ENCODE measurements around the gene COL8A2.
A peak's percentile ranks its signal among the peaks of the same experiment; 100 is the strongest.

COL8A2 gene

GRCh38 chr1:36126005-36126716 lies 1.1 kb upstream of the COL8A2 start (continued):
- TF ChIP-seq ZNF768 (tag by site-specific recombination; IDR thresholded peaks at IDR 0.05) (no peak), ZBTB21 (tag by site-specific recombination; IDR thresholded peaks at IDR 0.05) (0 out of 2 replicates have a peak, but pooled peaks have one; percentile 12), KLF8 (tag by site-specific recombination; IDR thresholded peaks at IDR 0.05) (peak; percentile 47; the same call in 1 of the 2 replicates), ZSCAN23 (tag by site-specific recombination; IDR thresholded peaks at IDR 0.05) (no peak), ZBTB8A (tag by site-specific recombination; IDR thresholded peaks at IDR 0.05) (no peak), ZNF645 (tag by site-specific recombination; IDR thresholded peaks at IDR 0.05) (no peak), BCL11A (tag by site-specific recombination; IDR thresholded peaks at IDR 0.05; ENCODE audit: low read depth) (no peak), MZF1 (tag by site-specific recombination; IDR thresholded peaks at IDR 0.05; ENCODE audit: borderline replicate concordance) (no peak), ZNF776 (tag by site-specific recombination; IDR thresholded peaks at IDR 0.05; ENCODE audit: borderline replicate concordance) (no peak), HOXC10 (CRISPR knock-in tag; IDR thresholded peaks at IDR 0.05) (no peak), ZNF211 (tag by site-specific recombination; IDR thresholded peaks at IDR 0.05; ENCODE audit: low read depth) (no peak), ZNF416 (tag by site-specific recombination; IDR thresholded peaks at IDR 0.05) (no peak), ZBTB26 (tag by site-specific recombination; optimal IDR thresholded peaks at IDR 0.05) (peak; percentile 3), AEBP2 (tag by site-specific recombination; IDR thresholded peaks at IDR 0.05; ENCODE audit: borderline replicate concordance) (no peak), ZNF777 (tag by site-specific recombination; IDR thresholded peaks at IDR 0.05; ENCODE audit: borderline replicate concordance) (no peak), ZNF16 (tag by site-specific recombination; IDR thresholded peaks at IDR 0.05; ENCODE audit: low read depth) (no peak), ZNF221 (tag by site-specific recombination; IDR thresholded peaks at IDR 0.05; ENCODE audit: borderline replicate concordance) (no peak), ZNF449 (tag by site-specific recombination; IDR thresholded peaks at IDR 0.05) (no peak), CTCF (tag by site-specific recombination; IDR thresholded peaks at IDR 0.05) (no peak), ZNF529 (tag by site-specific recombination; IDR thresholded peaks at IDR 0.05; ENCODE audit: insufficient replicate concordance) (no peak), MEIS1 (CRISPR knock-in tag; IDR thresholded peaks at IDR 0.05; ENCODE audit: borderline replicate concordance) (no peak), HOXD13 (CRISPR knock-in tag; IDR thresholded peaks at IDR 0.05; ENCODE audit: borderline replicate concordance) (no peak), SCRT2 (tag by site-specific recombination; IDR thresholded peaks at IDR 0.05) (no peak)
- TF ChIP-seq, protein P1, sequence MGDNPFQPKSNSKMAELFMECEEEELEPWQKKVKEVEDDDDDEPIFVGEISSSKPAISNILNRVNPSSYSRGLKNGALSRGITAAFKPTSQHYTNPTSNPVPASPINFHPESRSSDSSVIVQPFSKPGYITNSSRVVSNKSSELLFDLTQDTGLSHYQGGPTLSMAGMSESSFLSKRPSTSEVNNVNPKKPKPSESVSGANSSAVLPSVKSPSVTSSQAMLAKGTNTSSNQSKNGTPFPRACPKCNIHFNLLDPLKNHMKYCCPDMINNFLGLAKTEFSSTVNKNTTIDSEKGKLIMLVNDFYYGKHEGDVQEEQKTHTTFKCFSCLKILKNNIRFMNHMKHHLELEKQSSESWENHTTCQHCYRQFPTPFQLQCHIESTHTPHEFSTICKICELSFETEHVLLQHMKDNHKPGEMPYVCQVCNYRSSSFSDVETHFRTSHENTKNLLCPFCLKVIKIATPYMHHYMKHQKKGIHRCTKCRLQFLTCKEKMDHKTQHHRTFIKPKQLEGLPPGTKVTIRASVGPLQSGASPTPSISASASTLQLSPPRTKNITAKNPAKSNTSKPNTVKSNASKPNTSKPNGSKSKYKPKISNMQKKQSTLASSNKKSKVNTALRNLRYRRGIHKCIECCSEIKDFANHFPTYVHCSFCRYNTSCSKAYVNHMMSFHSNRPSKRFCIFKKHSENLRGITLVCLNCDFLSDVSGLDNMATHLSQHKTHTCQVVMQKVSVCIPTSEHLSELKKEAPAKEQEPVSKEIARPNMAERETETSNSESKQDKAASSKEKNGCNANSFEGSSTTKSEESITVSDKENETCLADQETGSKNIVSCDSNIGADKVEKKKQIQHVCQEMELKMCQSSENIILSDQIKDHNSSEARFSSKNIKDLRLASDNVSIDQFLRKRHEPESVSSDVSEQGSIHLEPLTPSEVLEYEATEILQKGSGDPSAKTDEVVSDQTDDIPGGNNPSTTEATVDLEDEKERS (tag by site-specific recombination; IDR thresholded peaks at IDR 0.05) = no peak
- TF ChIP-seq, protein P2, sequence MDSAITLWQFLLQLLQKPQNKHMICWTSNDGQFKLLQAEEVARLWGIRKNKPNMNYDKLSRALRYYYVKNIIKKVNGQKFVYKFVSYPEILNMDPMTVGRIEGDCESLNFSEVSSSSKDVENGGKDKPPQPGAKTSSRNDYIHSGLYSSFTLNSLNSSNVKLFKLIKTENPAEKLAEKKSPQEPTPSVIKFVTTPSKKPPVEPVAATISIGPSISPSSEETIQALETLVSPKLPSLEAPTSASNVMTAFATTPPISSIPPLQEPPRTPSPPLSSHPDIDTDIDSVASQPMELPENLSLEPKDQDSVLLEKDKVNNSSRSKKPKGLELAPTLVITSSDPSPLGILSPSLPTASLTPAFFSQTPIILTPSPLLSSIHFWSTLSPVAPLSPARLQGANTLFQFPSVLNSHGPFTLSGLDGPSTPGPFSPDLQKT (IDR thresholded peaks at IDR 0.05; ENCODE audit: borderline replicate concordance, low read depth, low read length) = no peak
- TF ChIP-seq, protein P3, sequence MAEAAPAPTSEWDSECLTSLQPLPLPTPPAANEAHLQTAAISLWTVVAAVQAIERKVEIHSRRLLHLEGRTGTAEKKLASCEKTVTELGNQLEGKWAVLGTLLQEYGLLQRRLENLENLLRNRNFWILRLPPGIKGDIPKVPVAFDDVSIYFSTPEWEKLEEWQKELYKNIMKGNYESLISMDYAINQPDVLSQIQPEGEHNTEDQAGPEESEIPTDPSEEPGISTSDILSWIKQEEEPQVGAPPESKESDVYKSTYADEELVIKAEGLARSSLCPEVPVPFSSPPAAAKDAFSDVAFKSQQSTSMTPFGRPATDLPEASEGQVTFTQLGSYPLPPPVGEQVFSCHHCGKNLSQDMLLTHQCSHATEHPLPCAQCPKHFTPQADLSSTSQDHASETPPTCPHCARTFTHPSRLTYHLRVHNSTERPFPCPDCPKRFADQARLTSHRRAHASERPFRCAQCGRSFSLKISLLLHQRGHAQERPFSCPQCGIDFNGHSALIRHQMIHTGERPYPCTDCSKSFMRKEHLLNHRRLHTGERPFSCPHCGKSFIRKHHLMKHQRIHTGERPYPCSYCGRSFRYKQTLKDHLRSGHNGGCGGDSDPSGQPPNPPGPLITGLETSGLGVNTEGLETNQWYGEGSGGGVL (tag by site-specific recombination; IDR thresholded peaks at IDR 0.05) = peak; percentile 39
